Measurements from ENCODE around the gene GALNT4. TPM values are rescaled to one million over a fixed set of nuclear protein-coding genes. Genes with fewer than 3 reads are reported as not detected.

Gene GALNT4
- total RNA-seq, 1 experiment from 2014 or later, result 2.8 TPM

GRCh38 chr12:89501793-89502192 lies 22.8 kb downstream of the GALNT4 start:
- ATAC-seq (no peak), DNase-seq (ENCODE audit: low read depth, low spot score) (no peak)
- ChIA-PET POLR2A (no interaction called here), CTCF (no interaction called here), RAD21 (ENCODE audit: low non-redundant PET in 1 of 2, low total read pairs in 2 of 2, uncharacterized antibody in 2 of 2, unreplicated experiment in 2 of 2) (no interaction called here)
- H3K9me3 ChIP-seq (ENCODE audit: control insufficient read depth in 1 of 2, insufficient read depth in 1 of 2, low read depth in 1 of 2, low read length in 2 of 2), result no peaks in the 10 kb centered on the region
- no peaks in the 10 kb centered on the region for H3K9me2 ChIP-seq (ENCODE audit: insufficient read depth)
- no peaks in the 10 kb centered on the region for H4K20me1 ChIP-seq (ENCODE audit: insufficient read depth)
- H3K4me2 ChIP-seq (ENCODE audit: low read length), result no peak overlapping the region
- BruUV-seq (replicated peaks), result no TSS peak
- no peaks in the 10 kb centered on the region for H3K36me3 ChIP-seq (ENCODE audit: control insufficient read depth in 1 of 2, insufficient read depth in 2 of 2, low read length in 2 of 2)
- H3K27me3 ChIP-seq (ENCODE audit: insufficient read depth, low read length), result no peaks in the 10 kb centered on the region
- no peak for TF ChIP-seq REST (IDR thresholded peaks at IDR 0.05; ENCODE audit: low read depth)
- no peak for TF ChIP-seq SP1 (IDR thresholded peaks at IDR 0.05; ENCODE audit: low read depth)
- TF ChIP-seq CEBPB (IDR thresholded peaks at IDR 0.05; ENCODE audit: low read depth), result no peak
- no peak for TF ChIP-seq POLR2A (IDR thresholded peaks at IDR 0.05; ENCODE audit: borderline replicate concordance, extremely low read depth, insufficient read depth, insufficient read length)
- TF ChIP-seq ZBTB33 (IDR thresholded peaks at IDR 0.05; ENCODE audit: extremely low read depth, insufficient replicate concordance, low read length), result no peak
- TF ChIP-seq MAX (IDR thresholded peaks at IDR 0.05), result no peak
- no peak for TF ChIP-seq EZH2phosphoT487 (IDR thresholded peaks at IDR 0.05; ENCODE audit: borderline replicate concordance)
- TF ChIP-seq ELF1 (IDR thresholded peaks at IDR 0.05; ENCODE audit: borderline replicate concordance, low read depth), result no peak
- TF ChIP-seq CBX3 (IDR thresholded peaks at IDR 0.05; ENCODE audit: low read depth), result no peak
- TF ChIP-seq CTCF (IDR thresholded peaks at IDR 0.05 in 2 of 3, conservative IDR thresholded peaks at IDR 0.05 in 1 of 3; ENCODE audit: borderline replicate concordance in 1 of 3, insufficient read depth in 1 of 3, low read depth in 2 of 3, low read length in 2 of 3), result no peak
- TF ChIP-seq ZFX (IDR thresholded peaks at IDR 0.05), result no peak
- intact Hi-C loops (cut with micrococcal nuclease), result no loop called here
- no peak overlapping the region for H2AFZ ChIP-seq (ENCODE audit: low read depth, low read length, poor library complexity, severe bottlenecking)
- H3K9ac ChIP-seq (ENCODE audit: low read length), result no peak overlapping the region
- no peaks in the 10 kb centered on the region for H3K79me2 ChIP-seq (ENCODE audit: insufficient read depth, low read length)
- no peak overlapping the region for H3K27ac ChIP-seq (ENCODE audit: low read depth, low read length)
- peaks cover 0 to 3% of the 10 kb centered on the region in 2 experiments; a peak in 1 of 4 replicates for H3K4me1 ChIP-seq (ENCODE audit: control insufficient read depth in 1 of 2, insufficient read depth in 2 of 2, low read length in 2 of 2)
- H3K4me3 ChIP-seq (replicated peaks in 1 of 2; ENCODE audit: low read depth in 1 of 2, low read length in 2 of 2), result no peak overlapping the region
